HG02759 (cell line): ENCODE results near the gene AGBL4.

Experiments
- ATAC-seq: cut with Tn5 transposase; IDR thresholded peaks from one replicate; pipeline ENCODE4 v1.9.1; 2021; ENCODE audit warnings: mild to moderate bottlenecking, moderate library complexity; ENCODE audit not compliant: unreplicated experiment

The AGBL4 gene

DNA sequence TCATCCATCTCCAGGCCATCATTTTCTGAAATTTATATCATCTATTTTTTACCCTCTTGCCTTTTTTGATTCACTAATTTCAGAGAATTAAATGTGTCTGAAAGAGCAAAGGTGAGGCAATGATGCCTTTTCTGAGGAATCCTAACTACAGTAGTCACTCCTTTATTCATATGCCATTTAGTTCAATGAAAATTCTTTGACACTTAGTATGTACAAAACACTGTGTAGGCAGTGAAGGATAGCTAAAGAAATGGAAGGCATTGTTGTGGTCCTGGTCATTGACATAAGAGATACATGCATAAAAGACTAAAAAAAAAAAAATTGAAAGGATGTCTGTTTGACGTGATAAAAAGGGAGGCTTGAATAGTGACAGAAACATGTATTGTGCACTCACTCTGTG, 1075.2 kb downstream of the AGBL4 start:
- no peak for ATAC-seq

DNA sequence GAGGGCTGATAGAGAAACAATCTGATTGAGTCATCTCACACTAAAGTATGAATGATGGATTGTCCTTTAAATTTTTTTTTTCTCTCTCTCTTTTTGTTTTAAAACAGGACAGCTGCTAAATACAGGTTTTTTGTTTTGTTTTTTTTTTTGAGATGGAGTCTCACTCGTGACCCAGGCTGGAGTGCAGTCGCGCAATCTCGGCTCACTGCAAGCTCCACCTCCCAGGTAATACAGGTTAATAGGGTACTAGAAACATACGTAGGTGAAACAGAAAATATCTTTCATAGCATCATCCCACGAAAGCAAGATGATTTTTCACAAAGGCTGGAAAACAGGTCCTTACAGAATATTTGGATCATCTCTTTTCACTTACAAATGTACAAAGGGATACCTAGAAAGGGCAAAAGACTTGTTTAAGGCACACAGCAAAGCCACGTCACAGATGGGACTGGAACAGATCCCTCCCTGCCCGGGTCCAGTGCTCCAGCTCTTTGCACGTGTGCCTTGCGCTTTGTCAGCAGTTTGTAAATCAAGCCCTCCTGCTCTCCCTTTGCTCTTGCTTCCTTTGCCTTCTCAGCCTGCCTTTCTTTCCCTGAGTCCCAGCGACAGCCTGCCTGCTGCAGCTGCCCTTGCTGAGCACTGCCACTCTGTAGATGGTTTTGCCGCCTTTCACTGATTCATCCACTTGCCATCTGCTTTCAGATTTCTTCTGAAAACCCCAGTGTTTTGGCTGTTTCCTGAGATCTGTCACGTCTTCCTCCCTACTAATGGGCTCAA, 1075.8 kb downstream of the AGBL4 start:
- ATAC-seq = no peak

- no peak for ATAC-seq
Measured at GRCh38 chr1:48946070-48946469, 1077.7 kb downstream of the AGBL4 start.

GRCh38 chr1:48944811-48945210, 1078.9 kb downstream of the AGBL4 start:
- no peak for ATAC-seq

- no peak for ATAC-seq
Measured at GRCh38 chr1:48943826-48944225, 1079.9 kb downstream of the AGBL4 start.

DNA sequence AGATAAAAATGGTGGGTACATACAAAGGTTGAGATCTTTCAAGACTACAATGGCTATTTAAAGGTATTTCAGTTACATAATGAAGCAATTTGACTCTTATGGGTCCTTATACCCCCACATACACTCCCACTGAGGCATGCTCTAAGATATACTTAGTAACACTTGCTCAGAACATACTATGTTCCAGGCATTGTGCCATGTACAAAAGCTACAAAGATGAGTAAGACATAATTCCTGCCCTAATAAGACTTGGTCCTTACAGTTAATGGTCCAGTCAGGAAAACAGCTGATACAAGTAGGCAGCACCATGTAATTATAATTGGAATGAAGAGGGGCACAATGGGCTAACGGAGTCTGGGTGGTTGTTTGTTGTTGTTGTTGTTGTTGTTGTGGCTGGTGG, 1080.4 kb downstream of the AGBL4 start:
- ATAC-seq = no peak

DNA sequence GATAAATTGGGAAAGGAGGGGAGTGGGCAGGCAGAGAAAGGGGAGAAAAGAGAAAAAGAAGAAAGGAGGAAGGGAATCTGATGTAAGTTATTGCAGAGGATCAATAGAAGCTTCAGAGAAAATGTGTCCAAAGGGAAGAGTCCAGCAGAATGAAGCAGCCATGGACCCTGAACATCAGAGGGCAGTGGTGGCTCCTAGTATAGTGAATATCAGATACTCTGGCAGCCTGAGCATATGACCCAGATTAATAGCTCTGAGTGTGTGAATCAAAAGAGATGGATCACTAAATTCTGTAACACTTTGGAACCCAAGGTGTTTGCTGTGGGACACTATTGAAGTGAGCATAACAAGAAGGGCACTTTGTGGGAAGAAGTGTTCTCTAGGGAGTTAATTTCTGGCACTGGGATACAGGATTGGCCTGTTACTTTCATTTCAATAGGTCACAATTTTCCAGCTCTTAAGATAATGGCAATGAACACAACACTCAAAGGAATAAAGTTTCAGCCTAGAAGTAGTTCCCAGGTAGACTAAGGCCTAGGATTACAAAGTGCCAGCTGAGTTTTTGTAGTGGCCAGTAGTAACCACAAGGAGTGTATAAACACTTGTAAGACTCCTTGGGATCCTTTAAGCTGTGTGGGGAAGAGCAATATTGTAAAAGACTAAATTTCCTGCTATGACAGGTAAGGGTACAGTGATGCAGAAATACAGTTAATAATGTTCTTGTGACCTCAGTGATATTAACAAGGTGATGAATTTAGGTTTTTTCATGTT, 1082.6 kb downstream of the AGBL4 start:
- ATAC-seq = no peak

GRCh38 chr1:48940354-48940753, 1083.4 kb downstream of the AGBL4 start:
- ATAC-seq = no peak

GRCh38 chr1:48939828-48940227, 1083.9 kb downstream of the AGBL4 start:
- ATAC-seq = no peak

DNA sequence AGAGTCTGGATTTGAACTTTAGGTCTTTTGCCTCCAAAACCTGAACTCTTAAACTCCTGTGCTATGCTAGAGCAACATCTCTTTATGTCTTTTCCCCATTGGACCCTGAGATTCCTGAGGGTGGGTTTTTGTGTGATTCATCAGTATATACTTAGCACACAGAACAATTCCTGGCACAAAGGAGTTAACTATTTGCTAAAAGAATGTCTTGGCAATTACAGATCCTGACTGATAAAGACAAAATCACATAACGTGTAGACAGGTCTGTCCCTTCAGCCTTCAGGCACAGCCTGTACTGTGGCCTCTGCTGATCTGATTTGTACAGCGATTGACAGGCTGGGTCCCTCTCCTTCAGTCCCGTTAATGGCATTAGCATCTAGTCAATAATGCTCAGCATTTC, 1084.7 kb downstream of the AGBL4 start:
- no peak for ATAC-seq

DNA sequence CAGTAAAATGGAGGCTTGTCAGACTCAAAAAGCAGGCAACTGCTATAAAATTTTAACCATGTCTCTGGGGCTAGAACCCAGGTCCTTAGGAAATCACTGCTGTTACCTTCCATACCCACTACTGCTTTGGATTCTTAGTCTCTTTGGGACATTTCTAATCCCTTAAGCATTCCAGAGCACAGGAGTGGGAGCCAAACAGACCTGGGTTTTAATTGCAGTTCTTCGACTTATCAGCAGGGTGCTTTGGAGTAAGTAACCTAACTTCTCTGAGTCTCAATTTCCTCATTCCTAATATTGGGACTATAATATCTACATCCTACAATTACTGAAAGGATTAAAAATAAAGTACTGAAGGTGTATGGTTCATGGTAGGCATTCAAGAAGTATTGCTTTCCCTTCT, 1086.0 kb downstream of the AGBL4 start:
- no peak for ATAC-seq

DNA sequence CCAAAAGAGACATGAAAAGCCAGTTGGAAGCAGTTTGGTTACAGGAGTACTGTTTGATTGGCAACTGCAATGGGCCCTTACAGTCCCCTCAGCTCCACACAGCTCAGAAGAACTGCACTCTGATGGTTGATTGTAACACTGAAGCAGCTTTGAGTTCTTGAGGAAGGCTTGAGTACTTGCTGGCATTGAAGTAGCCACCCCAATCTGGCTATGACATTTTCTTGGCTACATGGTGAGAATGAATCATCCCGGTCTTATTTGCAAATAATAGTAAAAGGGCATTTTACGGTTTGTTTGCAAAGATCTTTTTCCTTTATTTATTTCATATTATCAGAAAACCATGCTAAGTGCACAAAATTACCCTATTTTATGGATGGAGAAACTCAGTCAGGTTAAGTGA, 1087.3 kb downstream of the AGBL4 start:
- no peak for ATAC-seq

DNA sequence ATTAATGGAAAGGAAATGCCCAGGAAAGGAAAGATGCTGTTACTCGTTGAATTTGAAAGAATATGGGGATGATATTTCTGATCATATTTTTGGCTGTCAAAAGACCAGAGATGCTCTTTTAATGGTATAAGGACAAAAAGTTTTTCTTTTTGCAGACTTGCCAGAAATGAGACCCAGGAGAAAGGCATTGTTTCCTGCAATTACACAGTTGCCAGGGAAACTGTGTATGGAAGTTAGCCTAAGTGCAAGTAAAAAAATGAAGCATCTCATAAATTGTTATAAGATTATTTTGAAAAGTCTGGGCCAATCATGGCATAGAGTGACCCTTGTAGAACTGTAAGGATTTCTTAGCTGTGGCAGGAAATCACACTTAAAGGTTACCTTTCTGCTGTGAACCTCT, 1091.4 kb downstream of the AGBL4 start:
- ATAC-seq = no peak

- ATAC-seq = no peak
Measured at GRCh38 chr1:48931506-48932192, 1092.1 kb downstream of the AGBL4 start.

DNA sequence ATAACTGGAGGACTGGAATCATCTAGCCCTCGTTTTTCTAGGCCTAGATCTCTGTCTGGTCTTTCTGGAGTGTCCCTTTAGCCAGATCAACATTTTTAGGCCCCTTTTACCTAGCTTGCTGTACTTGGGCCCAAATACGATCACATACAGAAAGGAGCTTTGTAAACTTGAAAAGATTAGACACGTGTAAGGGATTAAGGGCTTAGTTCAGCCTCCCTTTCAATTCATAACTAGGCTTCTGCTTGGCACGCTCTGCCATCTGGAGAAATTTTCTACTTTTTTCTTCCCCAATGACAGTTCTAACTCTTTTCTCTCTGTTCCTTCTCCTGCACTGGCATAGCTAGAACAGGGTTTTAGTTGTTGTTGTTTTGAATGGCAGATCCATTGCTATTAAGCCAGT, 1093.7 kb downstream of the AGBL4 start:
- ATAC-seq = no peak

DNA sequence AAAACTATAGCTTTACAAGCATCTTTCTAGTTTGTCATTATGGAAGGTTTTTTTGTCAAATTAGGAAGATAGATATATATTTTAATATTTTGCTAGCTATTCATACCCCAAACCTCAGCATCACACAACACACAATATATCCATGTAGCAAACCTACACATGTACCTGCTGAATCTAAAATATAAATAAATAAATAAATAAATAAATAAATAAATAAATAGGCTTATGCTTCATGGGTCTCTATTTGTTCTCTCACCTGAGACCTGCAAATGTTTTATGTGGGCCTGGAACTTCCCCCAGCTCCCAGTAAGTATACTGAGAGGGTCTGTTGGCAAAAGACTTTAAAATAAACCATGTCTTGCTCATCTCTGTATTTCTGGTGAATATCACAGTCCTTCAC, 1099.7 kb downstream of the AGBL4 start:
- no peak for ATAC-seq

GRCh38 chr1:48923116-48923515, 1100.6 kb downstream of the AGBL4 start:
- no peak for ATAC-seq

DNA sequence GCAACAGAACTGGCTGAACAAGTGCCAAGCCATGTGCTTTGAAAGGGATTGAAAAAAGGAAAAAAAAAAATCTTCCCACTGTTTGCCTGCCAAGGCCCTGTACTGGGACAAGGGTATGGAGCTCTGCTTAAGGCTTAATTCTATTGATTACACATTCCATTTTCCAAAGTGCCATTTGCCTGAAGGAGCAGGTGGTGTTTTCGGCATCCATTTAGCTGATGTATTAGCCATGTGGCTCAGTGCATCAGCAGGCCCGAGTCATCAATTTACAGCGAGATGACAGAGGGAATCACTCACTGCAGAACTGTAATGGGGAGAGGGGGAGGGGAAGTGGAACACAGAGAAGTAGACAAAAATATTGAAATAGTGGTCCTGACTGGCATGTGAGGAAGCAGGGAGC, 1102.9 kb downstream of the AGBL4 start:
- no peak for ATAC-seq

- ATAC-seq = no peak
Measured at GRCh38 chr1:48917901-48918603, 1105.7 kb downstream of the AGBL4 start.

- no peak for ATAC-seq
Measured at GRCh38 chr1:48917070-48917454, 1106.7 kb downstream of the AGBL4 start.
